Umbilical cord (tissue), 2 donors: ENCODE results near the gene CEACAM16. TPM values are rescaled to one million over a fixed set of nuclear protein-coding genes. Genes with fewer than 3 reads are reported as not detected.

Source experiments
- DNase-seq: peaks from one replicate; pipeline ENCODE4 v3.0.0-alpha.2; 2015; ENCODE audit warnings: low spot score
- total RNA-seq: library from RNA; depleted of rRNA; stranded (reverse); fragments of >200 nt; gene quantifications from one replicate; pipeline ENCODE4 v1.2.3, GENCODE V29; 2014; ENCODE audit warnings: low replicate concordance; ENCODE audit not compliant: insufficient read depth

CEACAM16 gene
- total RNA-seq, 1 donor from 2014 or later: not detected

- no peak for DNase-seq
Measured at GRCh38 chr19:44745887-44746600, 47.1 kb downstream of the CEACAM16 start.

GRCh38 chr19:44746616-44746945 lies 47.6 kb downstream of the CEACAM16 start:
- DNase-seq: no peak

- DNase-seq: peak; percentile 98
Measured at GRCh38 chr19:44746946-44747738, 48.2 kb downstream of the CEACAM16 start.

- peak; percentile 78 for DNase-seq
Measured at GRCh38 chr19:44747739-44748425, 48.9 kb downstream of the CEACAM16 start.

GRCh38 chr19:44748426-44749254 lies 49.7 kb downstream of the CEACAM16 start, which contains the start of gene BCL3:
Gene BCL3, plus strand, starts transcription at chr19:44748708. Its CDS starts 83 bp downstream, at chr19:44748791.
- no peak for DNase-seq

GRCh38 chr19:44749292-44749691 lies 50.3 kb downstream of the CEACAM16 start:
- DNase-seq: no peak

GRCh38 chr19:44749994-44750393 lies 51.0 kb downstream of the CEACAM16 start:
- DNase-seq: no peak

- no peak for DNase-seq
Measured at GRCh38 chr19:44752123-44752815, 53.3 kb downstream of the CEACAM16 start.

GRCh38 chr19:44752816-44753625 lies 54.1 kb downstream of the CEACAM16 start:
- peak; percentile 83 for DNase-seq

- DNase-seq: no peak
Measured at GRCh38 chr19:44753626-44753931, 54.6 kb downstream of the CEACAM16 start.

GRCh38 chr19:44753932-44754749 lies 55.2 kb downstream of the CEACAM16 start:
- peak; percentile 71 for DNase-seq

- DNase-seq: no peak
Measured at GRCh38 chr19:44754750-44755080, 55.8 kb downstream of the CEACAM16 start.

- no peak for DNase-seq
Measured at GRCh38 chr19:44755219-44755618, 56.3 kb downstream of the CEACAM16 start.

- DNase-seq: no peak
Measured at GRCh38 chr19:44756089-44756562, 57.2 kb downstream of the CEACAM16 start.

GRCh38 chr19:44757057-44757734 lies 58.2 kb downstream of the CEACAM16 start:
- DNase-seq: peak; percentile 68

GRCh38 chr19:44757735-44758505 lies 59.0 kb downstream of the CEACAM16 start:
- DNase-seq: peak; percentile 74

GRCh38 chr19:44758596-44758995 lies 59.6 kb downstream of the CEACAM16 start:
- DNase-seq: no peak
